Spinal cord (tissue), 10 donors: ENCODE measurements around the gene STXBP6. TPM values are rescaled to one million over a fixed set of nuclear protein-coding genes. Genes with fewer than 3 reads are reported as not detected.

Experiments used
- DNase-seq, 6 donors: peaks; one replicate each; pipeline versions ENCODE4 v3.0.0 to v3.0.0-alpha.2; 2013 to 2015; ENCODE audit warnings: low spot score in 6 of 6, low read depth in 4 of 6
- H3K27ac ChIP-seq: one replicate; pipeline ENCODE4 v1.5.1; 2013; ENCODE audit warnings: low read depth, low read length, control low read depth
- H3K27me3 ChIP-seq: one replicate; pipeline ENCODE4 v1.6.1; 2013; ENCODE audit warnings: low read length; ENCODE audit not compliant: control insufficient read depth, insufficient read depth
- H3K36me3 ChIP-seq: one replicate; pipeline ENCODE4 v1.6.1; 2013; ENCODE audit warnings: low read length; ENCODE audit not compliant: control insufficient read depth, insufficient read depth
- H3K4me1 ChIP-seq: one replicate; pipeline ENCODE4 v1.6.1; 2013; ENCODE audit warnings: low read length; ENCODE audit not compliant: control insufficient read depth, insufficient read depth
- H3K4me3 ChIP-seq: one replicate; pipeline ENCODE4 v1.5.1; 2013; ENCODE audit warnings: low read depth, low read length, control low read depth
- H3K9me3 ChIP-seq: one replicate; pipeline ENCODE4 v1.6.1; 2013; ENCODE audit warnings: low read length; ENCODE audit not compliant: control insufficient read depth, insufficient read depth
- WGBS: methylation state at CpG from one replicate; pipeline ENCODE4 v1.1.5; 2013; ENCODE audit warnings: missing lambda C conversion rate; ENCODE audit not compliant: insufficient coverage; 5-methylcytosine and 5-hydroxymethylcytosine counted together
- polyA plus RNA-seq, 2 donors: library from polyadenylated mRNA; unstranded; fragments of 120-200 nt; gene quantifications; one replicate each; pipeline ENCODE4 v1.2.1, GENCODE V29; 2013; ENCODE audit not compliant: insufficient read length in 2 of 2
- total RNA-seq, 2 donors: library from RNA; depleted of rRNA in 1 of 2; stranded (reverse); fragments of 120-200 nt in 1 of 2; fragments of >200 nt in 1 of 2; gene quantifications; one replicate each; pipeline versions ENCODE4 v1.2.3 to v1.2.4, GENCODE V29; 2013 to 2014
- donor health status: healthy.

STXBP6 gene
- total and polyA plus RNA-seq, 4 donors, result 24.5 to 49.3 (median 36.9) TPM

DNA sequence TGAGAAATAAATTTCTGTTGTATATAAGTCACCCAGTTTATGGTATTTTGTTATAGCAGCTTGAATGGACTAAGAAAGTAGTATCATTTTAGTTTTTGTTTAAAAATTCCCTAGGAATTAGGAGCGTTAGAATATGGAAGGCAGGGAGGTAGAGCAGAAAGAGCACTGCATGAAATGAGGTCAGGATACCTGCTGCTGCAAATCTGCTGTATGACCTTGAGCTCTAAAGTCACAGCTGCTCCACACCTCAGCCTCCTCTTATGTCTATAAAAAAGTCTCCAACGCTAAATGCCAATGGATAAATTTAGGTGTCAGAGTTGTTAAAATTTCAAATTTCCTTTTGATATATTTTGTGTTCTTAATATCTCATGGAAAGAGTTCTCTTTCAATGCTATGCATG is 235.0 kb downstream of the STXBP6 start:
- H3K4me1 ChIP-seq, result peaks cover 4% of the 10 kb centered on the region
- no peaks in the 10 kb centered on the region for H3K36me3 ChIP-seq
- no peaks in the 10 kb centered on the region for H3K9me3 ChIP-seq
- H3K4me3 ChIP-seq, result no peak overlapping the region
- no peak for DNase-seq
- H3K27ac ChIP-seq, result no peak overlapping the region
- 88% methylated on average over 1 of the region's 2 CpGs for WGBS
- no peaks in the 10 kb centered on the region for H3K27me3 ChIP-seq

DNA sequence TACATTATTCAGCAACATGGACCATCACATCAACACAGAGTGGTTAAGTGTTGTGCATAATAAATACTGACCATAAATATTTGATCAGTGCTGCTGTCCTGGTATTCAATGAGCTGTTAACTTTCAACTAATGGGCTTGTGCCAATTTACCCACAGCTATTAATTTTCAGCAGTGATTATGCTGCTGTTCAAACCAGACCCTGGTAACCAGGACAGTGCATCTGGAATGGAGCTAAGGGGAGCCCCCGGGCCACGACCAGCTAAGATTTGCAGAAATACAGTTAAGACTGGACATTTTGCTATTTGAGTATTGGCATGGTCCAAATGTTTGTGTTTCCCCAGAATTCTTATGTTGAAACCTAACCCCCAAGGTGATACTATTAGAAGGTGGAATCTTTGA is 235.6 kb downstream of the STXBP6 start:
- Histone ChIP-seq H3K36me3 (no peaks in the 10 kb centered on the region), H3K27ac (no peak overlapping the region), H3K9me3 (no peaks in the 10 kb centered on the region), H3K4me1 (peaks cover 4% of the 10 kb centered on the region), H3K27me3 (no peaks in the 10 kb centered on the region), H3K4me3 (no peak overlapping the region)
- 50% methylated on average over 2 of the region's 2 CpGs for WGBS
- DNase-seq, result no peak

DNA sequence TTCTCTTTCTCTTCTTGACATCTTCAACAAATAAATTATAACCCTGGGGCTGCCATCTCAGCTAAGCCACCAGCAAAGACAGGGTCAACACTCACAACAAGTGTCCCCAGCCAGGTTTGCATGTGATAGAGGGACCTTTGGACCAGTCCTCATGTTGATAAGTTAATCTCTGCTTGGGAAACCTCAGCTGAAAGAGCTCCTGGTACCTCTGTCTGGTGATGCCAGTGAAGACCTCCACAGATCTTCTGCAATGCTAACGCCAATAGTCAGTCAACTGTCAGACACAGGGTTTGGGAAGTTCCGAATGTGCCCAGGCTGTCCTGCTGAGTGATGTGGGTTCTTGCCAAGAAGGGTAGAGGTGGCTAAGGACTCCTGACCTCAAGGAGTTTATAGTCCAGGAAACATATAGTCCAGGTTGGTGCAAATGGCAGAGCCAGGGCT is 236.1 kb downstream of the STXBP6 start:
- WGBS, result 100% methylated on average over 1 of the region's 2 CpGs
- Histone ChIP-seq H3K4me3 (no peak overlapping the region), H3K27me3 (no peaks in the 10 kb centered on the region), H3K27ac (no peak overlapping the region), H3K36me3 (no peaks in the 10 kb centered on the region), H3K4me1 (peaks cover 4% of the 10 kb centered on the region), H3K9me3 (no peaks in the 10 kb centered on the region)
- DNase-seq, result no peak

DNA sequence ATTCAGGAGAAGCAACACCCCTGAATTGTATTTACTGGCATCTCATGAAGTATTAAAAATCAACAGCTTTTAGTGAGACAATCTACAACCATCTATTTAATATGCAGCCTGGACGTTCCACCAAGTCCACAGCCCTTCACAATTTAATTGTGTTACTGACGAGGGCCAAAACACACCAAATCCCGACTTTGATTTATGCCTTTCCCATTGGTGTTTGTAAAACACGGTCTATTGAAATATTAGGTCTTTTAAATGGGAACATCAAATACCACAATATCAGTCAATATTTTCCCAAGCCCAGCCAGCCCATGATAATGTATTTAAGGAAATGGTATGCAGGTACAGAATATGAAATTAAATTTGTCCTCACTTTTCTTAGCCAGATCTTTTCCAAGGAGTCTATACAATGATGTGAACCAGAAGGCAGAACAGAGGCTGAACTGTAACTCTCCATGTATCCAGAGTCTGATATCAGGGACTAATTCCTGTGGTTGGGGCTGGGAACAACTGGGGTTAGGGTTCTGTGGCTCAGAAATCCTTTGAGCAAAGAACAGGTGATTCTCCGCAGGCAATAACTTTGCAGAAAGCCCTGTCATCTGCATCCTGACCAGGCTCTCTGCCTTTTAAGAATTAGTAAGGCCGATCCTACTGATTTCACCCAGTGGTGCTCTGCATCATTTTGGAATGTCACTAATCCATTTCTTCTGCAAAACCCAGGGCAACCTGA is 236.7 kb downstream of the STXBP6 start:
- H3K27me3 ChIP-seq, result no peaks in the 10 kb centered on the region

DNA sequence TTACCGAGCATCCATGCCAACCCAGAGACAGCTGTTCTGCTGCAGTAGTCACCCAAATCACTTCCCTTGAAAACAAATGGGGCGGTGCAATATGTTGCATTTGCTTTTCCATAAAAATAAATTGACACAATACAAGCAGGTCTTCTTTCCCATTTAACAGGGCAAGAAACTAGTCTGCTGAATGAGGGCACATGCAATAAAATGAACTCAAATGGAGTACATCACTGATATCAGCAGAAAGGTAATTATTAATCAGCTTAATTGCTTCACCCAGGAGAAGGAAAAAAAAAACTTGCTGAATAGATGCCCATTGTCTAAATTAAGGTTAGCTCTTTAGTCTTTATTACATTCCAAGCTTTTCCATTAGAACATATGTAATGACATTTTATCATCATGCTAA is 240.8 kb downstream of the STXBP6 start:
- Histone ChIP-seq H3K4me3 (no peak overlapping the region), H3K9me3 (no peaks in the 10 kb centered on the region), H3K27ac (no peak overlapping the region), H3K27me3 (no peaks in the 10 kb centered on the region), H3K36me3 (no peaks in the 10 kb centered on the region), H3K4me1 (peaks cover 5% of the 10 kb centered on the region)
- WGBS, result 44% methylated on average over 1 of the region's 2 CpGs
- DNase-seq, result peak in 1 of 6 donors; percentile 79

More for the DNA sequence above, 236.7 kb downstream of the STXBP6 start:
- Histone ChIP-seq H3K27ac (no peak overlapping the region), H3K4me3 (no peak overlapping the region), H3K9me3 (no peaks in the 10 kb centered on the region), H3K36me3 (no peaks in the 10 kb centered on the region), H3K4me1 (peaks cover 2% of the 10 kb centered on the region)
- WGBS, result 79% methylated on average over 4 of the region's 6 CpGs
- DNase-seq, result no peak

DNA sequence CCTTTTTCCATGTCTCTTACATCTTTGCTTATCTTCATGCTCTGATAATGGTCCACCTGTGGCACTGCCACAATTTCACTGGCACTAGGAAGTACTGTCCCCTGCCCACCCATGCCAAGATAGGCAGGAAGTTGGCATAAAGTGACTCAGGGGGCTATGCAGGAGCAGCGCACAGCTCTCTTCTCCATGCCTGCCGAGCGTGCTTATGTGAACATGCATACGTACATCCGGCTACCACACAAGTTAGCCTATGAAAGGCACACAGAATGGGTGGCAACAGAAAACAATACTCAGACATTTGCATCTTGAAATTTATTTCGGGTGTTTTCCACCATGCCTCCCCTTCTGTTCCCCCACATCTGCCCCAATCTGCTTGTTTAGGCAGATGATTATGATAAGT is 241.5 kb downstream of the STXBP6 start:
- Histone ChIP-seq H3K4me3 (no peak overlapping the region), H3K27ac (no peak overlapping the region), H3K4me1 (peaks cover 5% of the 10 kb centered on the region), H3K27me3 (no peaks in the 10 kb centered on the region), H3K9me3 (no peaks in the 10 kb centered on the region), H3K36me3 (no peaks in the 10 kb centered on the region)
- no peak for DNase-seq
- 95% methylated on average over 5 of the region's 6 CpGs for WGBS

DNA sequence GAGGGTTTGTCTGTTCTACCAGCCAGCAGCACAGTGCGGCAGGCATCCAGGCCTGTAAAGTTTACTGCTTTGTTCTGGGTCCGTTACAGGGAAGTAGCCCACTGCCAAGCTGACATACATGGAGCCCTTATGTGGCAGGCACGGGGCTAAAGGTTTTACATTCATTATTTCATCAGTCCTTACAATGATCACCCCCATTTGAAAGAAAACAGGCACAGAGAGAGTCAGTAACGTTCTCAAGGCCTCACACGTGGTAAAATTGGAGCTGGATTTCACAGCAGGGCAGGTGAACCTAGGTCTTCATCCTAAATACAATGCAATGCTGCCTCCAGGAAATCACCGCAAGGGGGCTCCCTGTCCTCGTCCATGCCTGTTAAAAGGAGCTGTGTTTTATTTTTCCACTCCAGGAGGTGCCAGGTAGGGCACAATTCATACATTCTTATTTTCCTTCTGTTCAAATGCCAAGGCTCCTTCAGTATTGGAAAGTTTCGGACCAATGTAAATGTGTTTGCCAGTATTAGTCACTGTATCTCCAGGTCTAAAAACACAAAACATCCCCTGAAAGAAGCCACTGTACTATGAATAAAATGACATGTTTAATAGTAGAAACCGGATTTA is 243.8 kb downstream of the STXBP6 start:
- Histone ChIP-seq H3K4me1 (peaks cover 5% of the 10 kb centered on the region), H3K27ac (no peak overlapping the region), H3K4me3 (no peak overlapping the region), H3K36me3 (no peaks in the 10 kb centered on the region), H3K27me3 (no peaks in the 10 kb centered on the region), H3K9me3 (no peaks in the 10 kb centered on the region)
- WGBS, result 35% methylated on average over 6 of the region's 9 CpGs
- DNase-seq, result peak in 3 of 6 donors; percentile 36 to 90 (median 74)

DNA sequence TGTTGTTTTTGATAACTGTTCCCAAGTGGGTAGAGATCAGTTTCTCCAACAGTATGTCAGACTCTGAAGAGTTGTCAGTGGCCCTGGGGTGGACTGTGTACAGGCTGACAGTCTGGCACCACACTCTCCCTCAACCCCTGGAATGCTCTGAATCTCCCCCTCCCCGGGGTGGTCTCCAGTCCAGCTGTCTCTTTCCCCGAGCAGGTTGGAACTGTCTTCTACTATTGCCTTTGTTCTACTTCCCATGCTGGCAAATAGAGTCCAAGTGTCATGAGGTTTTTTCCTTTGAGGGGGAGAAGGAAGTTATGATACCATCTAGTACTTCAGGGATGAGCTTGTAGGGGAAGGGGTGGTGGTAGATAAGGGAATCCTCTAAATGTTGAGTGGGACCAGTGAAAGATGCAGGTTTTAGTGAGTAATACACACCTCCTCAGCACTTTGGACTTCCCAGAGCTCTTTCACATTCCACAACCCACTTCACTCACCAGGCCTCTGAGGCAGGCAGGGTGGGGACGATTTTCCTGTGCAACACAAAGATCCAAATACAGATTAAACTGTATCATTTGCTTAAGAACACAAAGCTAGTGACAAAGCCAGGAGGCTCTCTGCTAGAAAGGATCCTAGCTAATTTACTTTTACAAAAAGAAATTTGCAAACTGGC is 245.3 kb downstream of the STXBP6 start:
- H3K27me3 ChIP-seq, result no peaks in the 10 kb centered on the region
- no peak overlapping the region for H3K27ac ChIP-seq
- H3K36me3 ChIP-seq, result no peaks in the 10 kb centered on the region
- DNase-seq, result no peak
- H3K9me3 ChIP-seq, result no peaks in the 10 kb centered on the region
- WGBS, result no CpG with 5 or more reads among the region's 3 CpGs
- no peak overlapping the region for H3K4me3 ChIP-seq
- H3K4me1 ChIP-seq, result peaks cover 5% of the 10 kb centered on the region

DNA sequence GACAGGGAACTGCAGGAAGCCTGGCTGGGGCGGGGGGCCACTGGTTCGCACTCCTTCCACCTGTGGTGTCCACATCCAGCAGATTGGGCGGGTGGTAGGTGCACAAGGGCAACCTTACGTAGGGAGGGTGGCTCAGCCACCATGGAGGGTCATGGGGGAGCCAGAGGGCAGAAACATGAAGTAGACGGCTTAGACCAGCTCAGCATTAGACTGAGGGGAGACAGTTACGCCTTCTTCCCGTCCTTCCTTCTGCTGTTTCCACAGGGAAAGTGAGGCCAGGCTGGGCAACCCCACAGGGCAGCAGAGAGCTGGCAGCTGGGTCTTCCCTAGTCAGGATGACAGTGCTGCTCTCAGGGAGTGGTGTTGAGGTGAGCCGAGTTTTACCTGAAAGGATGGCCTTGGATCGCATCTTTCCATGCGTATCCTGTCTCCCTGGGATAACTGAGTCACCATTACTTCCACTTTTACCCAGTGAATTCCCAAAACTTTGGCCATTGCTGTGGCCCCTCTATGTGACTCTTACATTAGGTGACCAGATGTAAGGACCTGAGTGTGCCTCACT is 245.9 kb downstream of the STXBP6 start:
- peaks cover 5% of the 10 kb centered on the region for H3K4me1 ChIP-seq
- H3K27me3 ChIP-seq, result no peaks in the 10 kb centered on the region
- WGBS, result 86% methylated on average over 8 of the region's 10 CpGs
- DNase-seq, result no peak
- no peaks in the 10 kb centered on the region for H3K9me3 ChIP-seq
- H3K4me3 ChIP-seq, result no peak overlapping the region
- no peaks in the 10 kb centered on the region for H3K36me3 ChIP-seq
- no peak overlapping the region for H3K27ac ChIP-seq
